ENCODE data around the gene COA1. TPM values are rescaled to one million over a fixed set of nuclear protein-coding genes. Genes with fewer than 3 reads are reported as not detected.
"Not testable (repeated sequence)": the region's sequence is repeated elsewhere in the genome, so short reads cannot be mapped to it uniquely, and the experiment has no call there.

The COA1 gene
- total RNA-seq, 1 donor from 2014 or later, result 79.0 TPM

DNA sequence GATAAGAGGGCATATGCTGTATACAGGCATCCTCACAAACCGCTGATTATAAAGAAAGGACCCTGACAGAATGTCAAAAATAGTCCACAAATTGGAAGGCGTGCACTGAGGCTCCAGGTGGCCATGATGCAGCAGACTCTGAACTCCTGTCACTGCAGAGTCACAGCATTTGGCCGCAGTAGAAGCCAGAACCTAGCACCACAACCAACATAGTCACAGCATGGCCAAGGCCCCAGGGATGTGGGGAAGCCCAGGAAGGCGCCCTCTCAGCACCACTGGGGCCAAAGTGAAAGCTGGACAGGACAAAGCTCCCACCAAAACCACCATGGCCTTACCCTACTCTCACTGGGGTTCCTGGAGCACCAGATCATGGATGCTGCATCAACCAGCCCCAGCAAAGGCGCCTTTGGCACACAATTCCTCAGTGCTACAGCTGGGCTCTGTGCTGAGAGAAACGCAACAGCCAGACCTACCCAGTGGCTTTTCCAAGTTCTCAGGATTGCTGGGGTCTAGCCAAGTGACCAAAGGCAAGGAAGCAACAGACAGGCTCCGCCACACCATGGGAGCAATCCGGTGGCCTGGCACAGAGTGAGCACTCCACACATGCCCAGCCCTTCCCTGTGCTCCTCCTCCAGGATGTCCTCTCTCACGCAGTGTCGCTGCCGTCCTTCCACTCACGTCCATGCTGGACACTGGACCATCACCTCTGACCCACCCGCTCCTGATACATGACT, 86.3 kb downstream of the COA1 start:
- no peak for DNase-seq
- H3K4me3 Mint-ChIP-seq, result no peak overlapping the region
- no peaks in the 10 kb centered on the region for H3K27me3 Mint-ChIP-seq
- intact Hi-C loops (cut with micrococcal nuclease), result no loop called here
- H3K4me1 Mint-ChIP-seq, result peaks cover 61% of the 10 kb centered on the region
- H3K27ac Mint-ChIP-seq, result peak overlapping the region; percentile 37
- peaks cover 4% of the 10 kb centered on the region for H3K9me3 Mint-ChIP-seq
- H3K36me3 Mint-ChIP-seq (ENCODE audit: low read depth), result peaks cover 66% of the 10 kb centered on the region

DNA sequence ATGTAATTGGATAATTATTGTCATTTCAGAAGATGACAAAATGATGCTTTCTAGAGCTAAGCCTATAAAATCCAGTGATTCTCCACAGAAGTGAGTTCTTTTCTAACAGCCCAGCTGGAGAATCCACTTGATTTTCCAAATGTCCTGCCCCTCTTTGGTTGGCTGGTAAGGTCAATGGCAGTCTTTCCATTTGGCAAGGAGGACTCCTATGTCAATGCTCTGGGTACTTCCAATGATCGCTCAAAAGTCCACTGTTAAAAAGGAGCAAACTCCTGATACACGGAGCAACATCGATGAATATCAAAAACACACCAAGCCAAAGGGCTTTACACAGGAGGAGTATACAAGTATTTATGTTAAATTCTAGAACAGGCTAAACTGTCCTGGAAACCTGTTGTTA, 88.6 kb downstream of the COA1 start:
- H3K9me3 Mint-ChIP-seq, result peaks cover 3% of the 10 kb centered on the region
- no peaks in the 10 kb centered on the region for H3K27me3 Mint-ChIP-seq
- DNase-seq, result no peak
- no peak overlapping the region for H3K27ac Mint-ChIP-seq
- intact Hi-C loops (cut with micrococcal nuclease), result no loop called here
- H3K4me3 Mint-ChIP-seq, result no peak overlapping the region
- peaks cover 58% of the 10 kb centered on the region for H3K4me1 Mint-ChIP-seq
- H3K36me3 Mint-ChIP-seq (ENCODE audit: low read depth), result peaks cover 70% of the 10 kb centered on the region

DNA sequence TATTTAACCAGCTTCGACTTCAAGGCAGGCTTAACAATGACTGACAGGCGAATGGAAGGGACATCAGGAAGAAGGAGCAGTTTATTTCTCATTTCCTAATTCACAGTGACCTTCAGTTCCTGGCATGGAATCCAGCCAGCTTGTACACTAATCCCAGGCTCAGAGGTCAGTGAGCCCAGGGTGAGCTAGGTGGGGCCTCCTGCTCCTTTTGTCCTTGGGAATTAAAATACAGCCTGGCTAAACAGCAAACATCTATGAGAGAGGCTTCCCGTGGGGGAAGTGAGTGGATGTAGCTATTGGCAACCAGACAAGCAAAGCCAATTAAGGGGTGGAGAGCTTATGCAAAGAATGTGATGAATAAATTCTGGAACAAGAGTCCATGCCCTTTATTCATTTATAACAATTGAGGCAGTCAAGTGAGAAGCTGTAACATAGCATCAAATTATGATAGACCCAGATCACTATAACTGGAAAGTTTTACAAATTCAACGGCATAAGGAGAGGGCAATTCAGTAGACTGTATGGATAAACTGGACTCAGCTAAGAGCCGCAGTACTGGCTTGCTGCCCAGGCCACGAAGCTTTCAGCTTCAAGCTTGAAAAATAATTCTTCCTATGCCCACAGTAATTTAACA, 89.3 kb downstream of the COA1 start:
- no peaks in the 10 kb centered on the region for H3K27me3 Mint-ChIP-seq
- H3K4me3 Mint-ChIP-seq, result no peak overlapping the region
- DNase-seq, result no peak
- peaks cover 69% of the 10 kb centered on the region for H3K36me3 Mint-ChIP-seq (ENCODE audit: low read depth)
- peaks cover 57% of the 10 kb centered on the region for H3K4me1 Mint-ChIP-seq
- no peaks in the 10 kb centered on the region for H3K9me3 Mint-ChIP-seq
- H3K27ac Mint-ChIP-seq, result no peak overlapping the region
- intact Hi-C loops (cut with micrococcal nuclease), result no loop called here

GRCh38 chr7:43637114-43637806, 92.1 kb downstream of the COA1 start:
- H3K36me3 Mint-ChIP-seq (ENCODE audit: low read depth), result peaks cover 74% of the 10 kb centered on the region
- no peaks in the 10 kb centered on the region for H3K27me3 Mint-ChIP-seq
- H3K4me1 Mint-ChIP-seq, result peaks cover 55% of the 10 kb centered on the region
- peak overlapping the region; percentile 87 for H3K27ac Mint-ChIP-seq
- peak overlapping the region; percentile 9 for H3K4me3 Mint-ChIP-seq
- intact Hi-C loops (cut with micrococcal nuclease), result no loop called here
- no peak for DNase-seq
- no peaks in the 10 kb centered on the region for H3K9me3 Mint-ChIP-seq

- H3K27ac Mint-ChIP-seq, result no peak overlapping the region
- no peak for DNase-seq
- H3K4me1 Mint-ChIP-seq, result peaks cover 64% of the 10 kb centered on the region
- H3K9me3 Mint-ChIP-seq, result no peaks in the 10 kb centered on the region
- no peaks in the 10 kb centered on the region for H3K27me3 Mint-ChIP-seq
- intact Hi-C loops (cut with micrococcal nuclease), result no loop called here
- H3K4me3 Mint-ChIP-seq, result no peak overlapping the region
- peaks cover 81% of the 10 kb centered on the region for H3K36me3 Mint-ChIP-seq (ENCODE audit: low read depth)
Observed at GRCh38 chr7:43636093-43636492, 93.2 kb downstream of the COA1 start.

DNA sequence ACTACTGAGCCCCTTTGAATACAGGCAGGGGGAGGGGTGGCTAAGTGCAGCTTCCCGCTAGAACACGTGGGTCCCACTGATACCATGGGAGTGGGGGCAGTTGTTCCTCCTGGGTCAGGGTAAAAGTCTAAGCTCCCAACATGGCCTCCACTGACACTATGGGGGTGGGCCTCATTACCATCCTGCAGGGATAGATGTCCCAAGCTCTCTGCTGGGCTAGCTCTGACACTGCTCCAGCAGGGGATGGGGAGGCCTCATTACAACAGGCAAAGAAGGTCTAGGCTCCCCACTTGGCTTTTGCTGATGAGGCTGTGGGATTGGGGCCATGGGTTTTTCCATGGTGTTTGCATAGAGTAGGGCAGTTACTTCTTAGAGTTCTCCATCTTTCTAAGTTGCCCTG, 94.9 kb downstream of the COA1 start:
- peaks cover 55% of the 10 kb centered on the region for H3K4me1 Mint-ChIP-seq
- intact Hi-C loops (cut with micrococcal nuclease), result no loop called here
- no peak overlapping the region for H3K4me3 Mint-ChIP-seq
- no peak for DNase-seq
- H3K9me3 Mint-ChIP-seq, result no peaks in the 10 kb centered on the region
- H3K27ac Mint-ChIP-seq, result no peak overlapping the region
- peaks cover 73% of the 10 kb centered on the region for H3K36me3 Mint-ChIP-seq (ENCODE audit: low read depth)
- no peaks in the 10 kb centered on the region for H3K27me3 Mint-ChIP-seq

- no peak overlapping the region for H3K4me3 Mint-ChIP-seq
- DNase-seq, result no peak
- H3K4me1 Mint-ChIP-seq, result peaks cover 61% of the 10 kb centered on the region
- intact Hi-C loops (cut with micrococcal nuclease), result no loop called here
- H3K36me3 Mint-ChIP-seq (ENCODE audit: low read depth), result peaks cover 81% of the 10 kb centered on the region
- no peaks in the 10 kb centered on the region for H3K27me3 Mint-ChIP-seq
- peak overlapping the region; percentile 75 for H3K27ac Mint-ChIP-seq
- H3K9me3 Mint-ChIP-seq, result no peaks in the 10 kb centered on the region
Observed at GRCh38 chr7:43632746-43633145, 96.6 kb downstream of the COA1 start.

- intact Hi-C loops (cut with micrococcal nuclease), result no loop called here
- peaks cover 80% of the 10 kb centered on the region for H3K36me3 Mint-ChIP-seq (ENCODE audit: low read depth)
- peak overlapping the region; percentile 5 for H3K4me3 Mint-ChIP-seq
- no peaks in the 10 kb centered on the region for H3K27me3 Mint-ChIP-seq
- H3K9me3 Mint-ChIP-seq, result no peaks in the 10 kb centered on the region
- H3K27ac Mint-ChIP-seq, result peak overlapping the region; percentile 60
- DNase-seq, result no peak
- peaks cover 57% of the 10 kb centered on the region for H3K4me1 Mint-ChIP-seq
Observed at GRCh38 chr7:43631559-43631958, 97.8 kb downstream of the COA1 start.

GRCh38 chr7:43630482-43630881, 98.8 kb downstream of the COA1 start:
- no peak overlapping the region for H3K4me3 Mint-ChIP-seq
- no peak overlapping the region for H3K27ac Mint-ChIP-seq
- intact Hi-C loops (cut with micrococcal nuclease), result no loop called here

GRCh38 chr7:43629857-43630256, 99.5 kb downstream of the COA1 start:
- Mint-ChIP-seq H3K4me3 (no peak overlapping the region), H3K4me1 (peaks cover 58% of the 10 kb centered on the region)
- intact Hi-C loops (cut with micrococcal nuclease), result no loop called here

More at GRCh38 chr7:43630482-43630881, 98.8 kb downstream of the COA1 start:
- no peaks in the 10 kb centered on the region for H3K27me3 Mint-ChIP-seq
- no peak for DNase-seq
- peaks cover 81% of the 10 kb centered on the region for H3K36me3 Mint-ChIP-seq (ENCODE audit: low read depth)
- H3K9me3 Mint-ChIP-seq, result no peaks in the 10 kb centered on the region
- peaks cover 58% of the 10 kb centered on the region for H3K4me1 Mint-ChIP-seq

DNA sequence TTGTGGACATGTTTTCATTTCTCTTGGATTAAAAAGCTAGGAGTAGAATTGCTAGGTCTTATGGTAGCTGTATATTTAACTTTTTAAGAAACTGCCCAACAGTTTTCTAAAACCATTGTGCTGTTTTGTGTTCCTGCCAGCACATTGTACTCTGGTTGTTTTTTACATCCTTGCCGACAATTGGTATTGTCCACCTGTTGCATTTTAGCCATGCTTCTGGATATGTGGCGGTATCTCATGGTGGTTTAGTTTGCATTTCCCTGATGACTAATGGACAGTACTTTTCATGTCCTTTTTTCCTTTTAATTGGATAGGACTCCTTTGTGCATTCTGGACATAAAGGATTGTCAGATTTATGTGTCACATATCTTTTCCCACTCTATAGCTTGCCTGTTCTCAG, 100.9 kb downstream of the COA1 start:
- Mint-ChIP-seq H3K27me3 (no peaks in the 10 kb centered on the region), H3K36me3 (ENCODE audit: low read depth) (peaks cover 80% of the 10 kb centered on the region)
- intact Hi-C loops (cut with micrococcal nuclease), result no loop called here

More at GRCh38 chr7:43629857-43630256, 99.5 kb downstream of the COA1 start:
- Mint-ChIP-seq H3K27me3 (no peaks in the 10 kb centered on the region), H3K36me3 (ENCODE audit: low read depth) (peaks cover 80% of the 10 kb centered on the region), H3K27ac (no peak overlapping the region), H3K9me3 (no peaks in the 10 kb centered on the region)
- DNase-seq, result no peak

GRCh38 chr7:43627798-43628197, 101.5 kb downstream of the COA1 start:
- Mint-ChIP-seq H3K36me3 (ENCODE audit: low read depth) (peaks cover 78% of the 10 kb centered on the region), H3K4me1 (peaks cover 58% of the 10 kb centered on the region)
- intact Hi-C loops (cut with micrococcal nuclease), result not testable (repeated sequence)

More for the DNA sequence above, 100.9 kb downstream of the COA1 start:
- Mint-ChIP-seq H3K4me3 (no peak overlapping the region), H3K9me3 (no peaks in the 10 kb centered on the region), H3K4me1 (peaks cover 60% of the 10 kb centered on the region), H3K27ac (no peak overlapping the region)
- DNase-seq, result no peak

GRCh38 chr7:43626695-43627094, 102.6 kb downstream of the COA1 start:
- intact Hi-C loops (cut with micrococcal nuclease), result no loop called here
- no peak overlapping the region for H3K4me3 Mint-ChIP-seq
- H3K27me3 Mint-ChIP-seq, result no peaks in the 10 kb centered on the region
- DNase-seq, result no peak
- H3K9me3 Mint-ChIP-seq, result no peaks in the 10 kb centered on the region
- H3K4me1 Mint-ChIP-seq, result peaks cover 62% of the 10 kb centered on the region
- H3K36me3 Mint-ChIP-seq (ENCODE audit: low read depth), result peaks cover 78% of the 10 kb centered on the region
- H3K27ac Mint-ChIP-seq, result no peak overlapping the region

More at GRCh38 chr7:43627798-43628197, 101.5 kb downstream of the COA1 start:
- not testable (repeated sequence) for H3K27ac Mint-ChIP-seq, H3K4me3 Mint-ChIP-seq, DNase-seq, H3K27me3 Mint-ChIP-seq, H3K9me3 Mint-ChIP-seq

DNA sequence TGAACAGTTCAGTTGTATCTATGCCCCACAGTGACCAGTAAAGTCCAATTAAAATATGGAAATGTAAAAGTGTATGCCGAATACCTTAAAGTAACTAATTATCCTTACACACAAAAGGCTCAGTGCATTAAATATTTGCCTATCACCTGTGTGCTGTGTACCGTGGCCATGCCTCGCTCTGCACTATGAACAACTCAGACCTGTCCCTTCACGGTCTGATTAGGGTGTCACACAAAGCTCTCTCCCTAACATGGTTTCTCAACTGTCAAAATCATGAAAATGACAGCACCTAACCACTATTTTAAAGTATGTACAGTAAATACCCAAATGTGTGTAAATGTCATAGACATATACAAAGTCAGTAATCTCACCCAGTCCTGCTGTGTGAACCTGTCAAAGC, 103.3 kb downstream of the COA1 start:
- no peaks in the 10 kb centered on the region for H3K27me3 Mint-ChIP-seq
- intact Hi-C loops (cut with micrococcal nuclease), result no loop called here
- no peaks in the 10 kb centered on the region for H3K9me3 Mint-ChIP-seq

More for the DNA sequence above, 103.3 kb downstream of the COA1 start:
- no peak for DNase-seq
- no peak overlapping the region for H3K4me3 Mint-ChIP-seq
- H3K4me1 Mint-ChIP-seq, result peaks cover 62% of the 10 kb centered on the region
- peaks cover 76% of the 10 kb centered on the region for H3K36me3 Mint-ChIP-seq (ENCODE audit: low read depth)
- H3K27ac Mint-ChIP-seq, result peak overlapping the region; percentile 13
